GM12891 (cell line): Measurements from ENCODE around the gene BLID. TPM values are rescaled to one million over a fixed set of nuclear protein-coding genes. Genes with fewer than 3 reads are reported as not detected.

Experiments
- DNase-seq: peaks from one replicate; pipeline ENCODE4 v3.0.0; 2011; ENCODE audit warnings: low spot score; ENCODE audit not compliant: insufficient read length
- FAIRE-seq: peaks from 2 replicates; lab custom pipeline; 2011; peaks lifted over from hg19 to GRCh38; lab: Jason Lieb, UNC
- PAX5 ChIP-seq: IDR thresholded peaks from 2 replicates; pipeline ENCODE4 v1.6.1; 2011; ENCODE audit warnings: low read length, moderate library complexity, mild to moderate bottlenecking; ENCODE audit not compliant: insufficient read depth, severe bottlenecking
- POLR2A ChIP-seq: IDR thresholded peaks from 2 replicates; pipeline ENCODE4 v1.6.1; 2011; ENCODE audit warnings: low read depth, low read length, control low read depth
- POLR2AphosphoS5 ChIP-seq: IDR thresholded peaks from 2 replicates; pipeline ENCODE4 v1.6.1; 2011; ENCODE audit warnings: low read depth, low read length, control low read depth
- POU2F2 ChIP-seq: IDR thresholded peaks from 2 replicates; pipeline ENCODE4 v1.6.1; 2011; ENCODE audit warnings: low read depth, mild to moderate bottlenecking, control low read depth, low read length, moderate library complexity
- SPI1 ChIP-seq: IDR thresholded peaks from 2 replicates; pipeline ENCODE4 v1.6.1; 2011; ENCODE audit warnings: low read depth, low read length, control low read depth
- TAF1 ChIP-seq: IDR thresholded peaks from 2 replicates; pipeline ENCODE4 v1.6.1; 2011; ENCODE audit warnings: low read depth, low read length, control low read depth
- polyA plus RNA-seq: library from polyadenylated mRNA; unstranded; fragments of >200 nt; gene quantifications from one replicate; pipeline ENCODE4 v1.2.1, GENCODE V29; 2012; ENCODE audit warnings: low read depth, missing spikeins, inconsistent platforms; ENCODE audit not compliant: missing spikeins

Gene BLID
- not detected for polyA plus RNA-seq

GRCh38 chr11:122115524-122116379 lies at the start of gene BLID:
Gene BLID (minus strand): TSS chr11:122116215. CDS start chr11:122115922, 293 bp downstream.
- no peak for TF ChIP-seq POLR2A
- no peak for TF ChIP-seq TAF1
- no peak for TF ChIP-seq POU2F2
- TF ChIP-seq SPI1, result no peak
- no peak for TF ChIP-seq POLR2AphosphoS5
- no peak for TF ChIP-seq PAX5
- DNase-seq (no peak), FAIRE-seq (no peak)

GRCh38 chr11:122163053-122163819 lies 47.2 kb upstream of the BLID start:
- TF ChIP-seq PAX5 (no peak), TAF1 (no peak), POU2F2 (no peak), POLR2A (no peak), POLR2AphosphoS5 (no peak), SPI1 (no peak)
- DNase-seq (no peak), FAIRE-seq (no peak)

- no peak for FAIRE-seq
- TF ChIP-seq POLR2AphosphoS5 (no peak), SPI1 (no peak), POLR2A (no peak), PAX5 (no peak), TAF1 (no peak), POU2F2 (no peak)
- DNase-seq, result no peak
Observed at GRCh38 chr11:122162095-122162494, 46.1 kb upstream of the BLID start.

GRCh38 chr11:122160841-122161590 lies 45.0 kb upstream of the BLID start:
- DNase-seq (no peak), FAIRE-seq (no peak)
- no peak for TF ChIP-seq PAX5
- no peak for TF ChIP-seq POLR2A
- no peak for TF ChIP-seq POLR2AphosphoS5
- TF ChIP-seq TAF1, result no peak
- no peak for TF ChIP-seq POU2F2

GRCh38 chr11:122159861-122160260 lies 43.8 kb upstream of the BLID start:
- FAIRE-seq (no peak), DNase-seq (no peak)
- no peak for TF ChIP-seq POLR2AphosphoS5
- TF ChIP-seq PAX5, result no peak
- TF ChIP-seq POLR2A, result no peak
- no peak for TF ChIP-seq POU2F2
- TF ChIP-seq SPI1, result no peak
- TF ChIP-seq TAF1, result no peak

- FAIRE-seq, result no peak
- DNase-seq, result no peak
- TF ChIP-seq POLR2AphosphoS5 (no peak), TAF1 (no peak), POU2F2 (no peak), SPI1 (no peak), POLR2A (no peak), PAX5 (no peak)
Observed at GRCh38 chr11:122159173-122159721, 43.2 kb upstream of the BLID start.

GRCh38 chr11:122158171-122158570 lies 42.2 kb upstream of the BLID start:
- no peak for FAIRE-seq
- TF ChIP-seq POLR2A (no peak), POLR2AphosphoS5 (no peak), TAF1 (no peak), POU2F2 (no peak), SPI1 (no peak), PAX5 (no peak)
- no peak for DNase-seq

- DNase-seq (no peak), FAIRE-seq (no peak)
- no peak for TF ChIP-seq POLR2A
Observed at GRCh38 chr11:122157653-122158161, 41.7 kb upstream of the BLID start.

- DNase-seq, result no peak
- TF ChIP-seq POLR2A (no peak), POLR2AphosphoS5 (no peak), TAF1 (no peak), SPI1 (no peak), PAX5 (no peak)
Observed at GRCh38 chr11:122156940-122157382, 40.9 kb upstream of the BLID start.

More at GRCh38 chr11:122156940-122157382, 40.9 kb upstream of the BLID start:
- FAIRE-seq, result no peak
